ENCODE data around the gene BTNL9. TPM values are rescaled to one million over a fixed set of nuclear protein-coding genes. Genes with fewer than 3 reads are reported as not detected.
"Not testable (repeated sequence)": the region's sequence is repeated elsewhere in the genome, so short reads cannot be mapped to it uniquely, and the experiment has no call there.

BTNL9 gene
- total RNA-seq, 2 experiments from 2014 or later, result not detected

GRCh38 chr5:181081989-181082388 lies 41.9 kb downstream of the BTNL9 start:
- Mint-ChIP-seq H3K4me3 (no peak overlapping the region), H3K27me3 (ENCODE audit: low read depth) (peaks cover 44% of the 10 kb centered on the region), H3K4me1 (ENCODE audit: low read depth) (no peaks in the 10 kb centered on the region), H3K36me3 (ENCODE audit: low read depth) (no peaks in the 10 kb centered on the region), H3K27ac (no peak overlapping the region), H3K9me3 (no peaks in the 10 kb centered on the region)
- no peak for DNase-seq
- CTCF ChIA-PET, result no interaction called here
- intact Hi-C loops (cut with micrococcal nuclease), result no loop called here

DNA sequence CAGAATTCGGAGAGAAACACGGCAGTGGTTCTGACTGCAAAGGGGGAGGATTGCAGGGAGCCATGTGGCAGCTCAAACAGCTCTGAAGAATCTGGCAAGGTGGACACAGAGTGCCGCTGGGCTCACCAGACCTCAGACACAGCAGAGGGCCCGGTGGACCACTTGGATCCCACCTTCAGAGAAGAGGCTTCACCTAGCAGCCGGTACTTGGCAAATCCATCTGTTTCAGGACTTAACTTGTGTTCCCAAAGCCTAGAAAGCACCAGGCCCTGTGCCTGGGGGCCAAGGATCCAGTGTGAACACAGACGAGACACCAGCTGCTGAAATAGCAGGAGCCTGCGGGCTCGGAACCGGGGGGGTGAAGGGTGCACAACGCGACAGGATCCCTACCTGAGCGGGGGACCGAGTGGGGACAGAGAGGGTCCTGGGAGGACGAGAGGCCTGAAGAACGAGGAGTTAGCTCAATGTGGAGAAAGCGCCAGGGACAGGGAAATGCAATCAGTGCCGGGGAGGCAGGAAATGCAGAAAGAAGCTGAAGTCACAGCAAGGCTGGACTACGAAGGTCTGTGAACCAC lies 44.6 kb downstream of the BTNL9 start:
- no peak overlapping the region for H3K27ac Mint-ChIP-seq
- CTCF ChIA-PET, result no interaction called here
- no peak for DNase-seq
- peaks cover 44% of the 10 kb centered on the region for H3K27me3 Mint-ChIP-seq (ENCODE audit: low read depth)
- intact Hi-C loops (cut with micrococcal nuclease), result no loop called here
- H3K36me3 Mint-ChIP-seq (ENCODE audit: low read depth), result no peaks in the 10 kb centered on the region
- no peaks in the 10 kb centered on the region for H3K4me1 Mint-ChIP-seq (ENCODE audit: low read depth)
- no peaks in the 10 kb centered on the region for H3K9me3 Mint-ChIP-seq
- H3K4me3 Mint-ChIP-seq, result no peak overlapping the region

GRCh38 chr5:181086026-181086883 lies 46.2 kb downstream of the BTNL9 start:
- DNase-seq, result no peak
- Mint-ChIP-seq H3K36me3 (ENCODE audit: low read depth) (no peaks in the 10 kb centered on the region), H3K4me3 (no peak overlapping the region), H3K27me3 (ENCODE audit: low read depth) (peaks cover 40% of the 10 kb centered on the region), H3K9me3 (no peaks in the 10 kb centered on the region), H3K27ac (no peak overlapping the region), H3K4me1 (ENCODE audit: low read depth) (no peaks in the 10 kb centered on the region)
- intact Hi-C loops (cut with micrococcal nuclease), result no loop called here
- CTCF ChIA-PET, result no interaction called here

DNA sequence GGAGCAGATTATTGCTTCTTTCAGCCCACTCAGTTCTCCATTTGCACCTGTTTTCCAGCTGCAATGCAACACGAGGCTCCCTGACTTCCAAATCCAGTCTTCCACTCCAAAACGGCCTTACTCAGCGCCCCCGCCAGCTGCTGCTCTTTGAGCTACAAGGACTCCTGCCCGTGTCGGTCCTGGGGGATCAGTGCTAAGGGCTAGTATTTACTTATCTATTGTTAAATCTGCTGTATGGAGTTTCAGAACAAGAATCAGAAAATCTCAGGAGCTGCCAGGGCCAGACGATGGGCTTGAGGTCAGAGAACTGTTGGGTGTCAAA lies 46.8 kb downstream of the BTNL9 start:
- Mint-ChIP-seq H3K27ac (no peak overlapping the region), H3K4me1 (ENCODE audit: low read depth) (no peaks in the 10 kb centered on the region), H3K9me3 (no peaks in the 10 kb centered on the region), H3K4me3 (no peak overlapping the region), H3K36me3 (ENCODE audit: low read depth) (no peaks in the 10 kb centered on the region), H3K27me3 (ENCODE audit: low read depth) (peaks cover 36% of the 10 kb centered on the region)
- intact Hi-C loops (cut with micrococcal nuclease), result no loop called here
- CTCF ChIA-PET, result no interaction called here
- DNase-seq, result no peak

- Mint-ChIP-seq H3K36me3 (ENCODE audit: low read depth) (no peaks in the 10 kb centered on the region), H3K27me3 (ENCODE audit: low read depth) (peaks cover 36% of the 10 kb centered on the region), H3K4me1 (ENCODE audit: low read depth) (no peaks in the 10 kb centered on the region), H3K4me3 (no peak overlapping the region), H3K9me3 (no peaks in the 10 kb centered on the region), H3K27ac (no peak overlapping the region)
- intact Hi-C loops (cut with micrococcal nuclease), result no loop called here
- CTCF ChIA-PET, result no interaction called here
- DNase-seq, result no peak
These were observed 47.2 kb downstream of the BTNL9 start for GRCh38 chr5:181087309-181087708.

GRCh38 chr5:181088289-181088688 lies 48.2 kb downstream of the BTNL9 start:
- peaks cover 29% of the 10 kb centered on the region for H3K27me3 Mint-ChIP-seq (ENCODE audit: low read depth)

GRCh38 chr5:181092428-181092827 lies 52.4 kb downstream of the BTNL9 start:
- no peaks in the 10 kb centered on the region for H3K9me3 Mint-ChIP-seq
- intact Hi-C loops (cut with micrococcal nuclease), result no loop called here
- DNase-seq, result no peak
- H3K27me3 Mint-ChIP-seq (ENCODE audit: low read depth), result peaks cover 13% of the 10 kb centered on the region
- no peaks in the 10 kb centered on the region for H3K4me1 Mint-ChIP-seq (ENCODE audit: low read depth)
- CTCF ChIA-PET, result no interaction called here
- H3K4me3 Mint-ChIP-seq, result no peak overlapping the region
- no peak overlapping the region for H3K27ac Mint-ChIP-seq
- H3K36me3 Mint-ChIP-seq (ENCODE audit: low read depth), result no peaks in the 10 kb centered on the region

More at GRCh38 chr5:181088289-181088688, 48.2 kb downstream of the BTNL9 start:
- H3K9me3 Mint-ChIP-seq, result no peaks in the 10 kb centered on the region
- no peaks in the 10 kb centered on the region for H3K36me3 Mint-ChIP-seq (ENCODE audit: low read depth)
- CTCF ChIA-PET, result no interaction called here
- no peak overlapping the region for H3K4me3 Mint-ChIP-seq
- intact Hi-C loops (cut with micrococcal nuclease), result no loop called here
- no peak overlapping the region for H3K27ac Mint-ChIP-seq
- no peaks in the 10 kb centered on the region for H3K4me1 Mint-ChIP-seq (ENCODE audit: low read depth)
- DNase-seq, result peak; percentile 22

DNA sequence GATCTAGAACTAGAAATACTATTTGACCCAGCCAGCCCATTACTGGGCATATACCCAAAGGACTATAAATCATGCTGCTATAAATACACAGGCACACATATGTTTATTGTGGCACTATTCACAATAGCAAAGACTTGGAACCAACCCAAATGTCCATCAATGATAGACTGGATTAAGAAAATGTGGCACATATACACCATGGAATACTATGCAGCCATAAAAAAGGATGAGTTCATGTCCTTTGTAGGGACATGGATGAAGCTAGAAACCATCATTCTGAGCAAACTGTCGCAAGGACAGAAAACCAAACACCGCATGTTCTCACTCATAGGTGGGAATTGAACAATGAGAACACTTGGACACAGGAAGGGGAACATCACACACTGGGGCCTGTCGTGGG lies 55.1 kb downstream of the BTNL9 start:
- H3K9me3 Mint-ChIP-seq; H3K27ac Mint-ChIP-seq; DNase-seq; H3K4me3 Mint-ChIP-seq; H3K4me1 Mint-ChIP-seq (ENCODE audit: low read depth); intact Hi-C loops (cut with micrococcal nuclease); H3K36me3 Mint-ChIP-seq (ENCODE audit: low read depth); CTCF ChIA-PET: not testable (repeated sequence)
- H3K27me3 Mint-ChIP-seq (ENCODE audit: low read depth), result peaks cover 29% of the 10 kb centered on the region

GRCh38 chr5:181096721-181097382 lies 56.8 kb downstream of the BTNL9 start:
- intact Hi-C loops (cut with micrococcal nuclease); H3K36me3 Mint-ChIP-seq (ENCODE audit: low read depth); H3K9me3 Mint-ChIP-seq; H3K4me1 Mint-ChIP-seq (ENCODE audit: low read depth); H3K4me3 Mint-ChIP-seq; H3K27ac Mint-ChIP-seq; DNase-seq; CTCF ChIA-PET: not testable (repeated sequence)
- H3K27me3 Mint-ChIP-seq (ENCODE audit: low read depth), result peaks cover 31% of the 10 kb centered on the region

DNA sequence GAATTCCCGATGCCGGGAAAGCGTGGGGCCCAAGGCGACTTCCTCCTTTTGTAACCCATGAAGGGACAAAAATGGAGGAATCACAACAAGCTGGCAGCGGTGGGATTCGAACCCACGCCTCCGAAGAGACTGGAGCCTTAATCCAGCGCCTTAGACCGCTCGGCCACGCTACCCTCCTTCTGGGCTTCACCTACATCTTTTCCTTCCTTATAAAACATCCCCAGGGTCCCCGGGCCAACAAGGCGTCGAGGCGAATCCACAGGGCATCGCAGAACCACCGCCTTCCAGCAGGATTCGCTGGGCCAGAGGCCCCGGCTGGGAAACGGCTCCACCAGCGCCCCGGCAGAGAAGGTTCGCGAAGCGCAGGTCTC lies 57.3 kb downstream of the BTNL9 start:
- H3K27ac Mint-ChIP-seq; intact Hi-C loops (cut with micrococcal nuclease); H3K36me3 Mint-ChIP-seq (ENCODE audit: low read depth); H3K9me3 Mint-ChIP-seq; CTCF ChIA-PET; H3K4me3 Mint-ChIP-seq; DNase-seq; H3K4me1 Mint-ChIP-seq (ENCODE audit: low read depth): not testable (repeated sequence)
- peaks cover 31% of the 10 kb centered on the region for H3K27me3 Mint-ChIP-seq (ENCODE audit: low read depth)

- DNase-seq; H3K27ac Mint-ChIP-seq; CTCF ChIA-PET; H3K4me1 Mint-ChIP-seq (ENCODE audit: low read depth); H3K4me3 Mint-ChIP-seq; H3K36me3 Mint-ChIP-seq (ENCODE audit: low read depth); H3K9me3 Mint-ChIP-seq; intact Hi-C loops (cut with micrococcal nuclease): not testable (repeated sequence)
- peaks cover 31% of the 10 kb centered on the region for H3K27me3 Mint-ChIP-seq (ENCODE audit: low read depth)
These were observed 57.9 kb downstream of the BTNL9 start for GRCh38 chr5:181097759-181098491.

DNA sequence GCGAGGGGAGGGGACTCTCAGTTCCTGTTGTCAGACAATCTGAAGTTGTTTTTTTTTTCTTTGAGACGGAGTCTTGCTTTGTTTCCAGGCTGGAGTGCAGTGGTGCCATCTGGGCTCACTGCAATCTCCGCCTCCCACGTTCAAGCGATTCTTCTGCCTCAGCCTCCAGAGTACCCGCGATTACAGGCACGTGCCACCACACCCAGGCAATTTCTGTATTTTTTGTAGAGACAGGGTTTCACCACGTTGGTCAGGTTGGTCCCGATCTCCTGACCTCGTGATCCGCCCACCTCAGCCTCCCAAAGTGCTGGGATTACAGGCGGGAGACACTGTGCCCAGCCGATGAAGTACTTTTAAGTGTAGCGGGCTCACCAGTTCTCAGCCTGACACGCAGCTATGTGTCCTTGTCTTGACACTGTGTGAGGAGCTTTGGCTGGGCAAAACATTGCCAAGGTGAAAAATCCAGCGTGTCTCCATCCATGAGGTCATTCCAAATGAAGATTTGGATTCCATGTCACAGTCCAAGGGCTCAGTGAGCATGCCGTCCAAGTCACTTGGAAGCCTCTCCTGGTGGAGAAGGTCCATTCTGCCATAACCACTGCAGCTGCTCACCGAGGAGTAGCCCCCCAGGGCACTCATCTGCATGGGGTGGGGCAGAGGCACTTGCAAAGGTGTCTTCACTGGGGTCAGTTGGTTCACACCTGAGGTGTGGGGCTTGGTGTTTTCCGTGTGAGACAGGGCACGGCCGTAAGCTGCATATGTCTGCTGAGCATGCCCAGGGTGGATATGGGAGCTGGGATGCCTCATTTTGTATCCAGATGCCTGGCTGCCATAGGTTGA lies 58.9 kb downstream of the BTNL9 start:
- Mint-ChIP-seq H3K27ac (no peak overlapping the region), H3K27me3 (ENCODE audit: low read depth) (peaks cover 30% of the 10 kb centered on the region), H3K4me3 (peak overlapping the region; percentile 12), H3K9me3 (no peaks in the 10 kb centered on the region), H3K4me1 (ENCODE audit: low read depth) (peaks cover 7% of the 10 kb centered on the region), H3K36me3 (ENCODE audit: low read depth) (no peaks in the 10 kb centered on the region)
- CTCF ChIA-PET, result interaction anchor here (0.6 to 1.0 kb wide), 2 partner anchors 184 to 315 kb away, joined by 3 read pairs; no protein-coding TSS in a partner anchor
- no peak for DNase-seq
- intact Hi-C loops (cut with micrococcal nuclease), result no loop called here

All from activated naive CD4-positive, alpha-beta T cell treated with anti-CD3 and anti-CD28 coated beads for 36 hours (primary cell).